H1 (cell line): Measurements from ENCODE around the gene BUD23.
"Not testable (repeated sequence)": the region's sequence is repeated elsewhere in the genome, so short reads cannot be mapped to it uniquely, and the experiment has no call there.

Experiments
- BACH1 ChIP-seq: IDR thresholded peaks from 2 replicates; pipeline ENCODE4 v1.6.1; 2012; ENCODE audit warnings: low read length, improper control_type of control experiment
- CBX8 ChIP-seq: fragments of 300-800, 300-1000 bp; sonication (generic); IDR thresholded peaks from 2 replicates; pipeline ENCODE4 v1.7.1; 2016; ENCODE audit warnings: low read depth, low read length, borderline replicate concordance
- CTCF ChIP-seq, 3 experiments: IDR thresholded peaks; 1 replicate in 2 of 3; 2 replicates in 1 of 3; pipeline versions ENCODE4 v1.5.1 to v1.6.1; 2011; ENCODE audit warnings: low read length in 3 of 3, mild to moderate bottlenecking in 3 of 3, inconsistent platforms in 2 of 3, low read depth in 1 of 3, moderate library complexity in 1 of 3; ENCODE audit not compliant: insufficient read depth in 1 of 3; ENCODE audit errors: control extremely low read depth in 1 of 3
- NANOG ChIP-seq: IDR thresholded peaks from 2 replicates; pipeline ENCODE4 v1.6.1; 2011; ENCODE audit warnings: low read length, low read depth, mild to moderate bottlenecking, inconsistent platforms; ENCODE audit not compliant: insufficient read depth, poor library complexity, severe bottlenecking
- SIRT6 ChIP-seq: IDR thresholded peaks from one replicate; pipeline ENCODE4 v1.7.1; 2012; ENCODE audit warnings: low read length, inconsistent platforms

- not testable (repeated sequence) for TF ChIP-seq NANOG; SIRT6; CTCF (IDR thresholded peaks at IDR 0.05; ENCODE audit: control extremely low read depth in 1 of 3, insufficient read depth in 1 of 3, low read depth in 1 of 3, low read length in 3 of 3); CBX8; BACH1
Measured at GRCh38 chr7:73720443-73720842, 37.0 kb downstream of the BUD23 start.
